Type B pancreatic cell (in vitro differentiated cells): ENCODE data around the gene KRTAP4-5. TPM values are rescaled to one million over a fixed set of nuclear protein-coding genes. Genes with fewer than 3 reads are reported as not detected.
"Not testable (repeated sequence)": the region's sequence is repeated elsewhere in the genome, so short reads cannot be mapped to it uniquely, and the experiment has no call there.

ENCODE experiments used
- DNase-seq: peaks from one replicate; pipeline ENCODE4 v3.0.0; 2021; ENCODE audit warnings: mixed read lengths; ENCODE audit not compliant: unreplicated experiment; ENCODE audit errors: extremely low spot score
- H3K27ac Mint-ChIP-seq: 2 replicates; pipeline ENCODE4 v1.8.0; 2021; ENCODE audit warnings: mild to moderate bottlenecking, mixed read lengths
- H3K27me3 Mint-ChIP-seq: 2 replicates; pipeline ENCODE4 v1.8.0; 2021; ENCODE audit warnings: mixed read lengths
- H3K36me3 Mint-ChIP-seq: 2 replicates; pipeline ENCODE4 v1.8.0; 2021; ENCODE audit warnings: mixed read lengths
- H3K4me1 Mint-ChIP-seq: one replicate; pipeline ENCODE4 v1.8.0; 2021; ENCODE audit warnings: mixed read lengths; ENCODE audit not compliant: unreplicated experiment
- H3K4me3 Mint-ChIP-seq: 2 replicates; pipeline ENCODE4 v1.8.0; 2021; ENCODE audit warnings: mild to moderate bottlenecking, mixed read lengths
- H3K9me3 Mint-ChIP-seq: 2 replicates; pipeline ENCODE4 v1.8.0; 2021; ENCODE audit warnings: mixed read lengths
- CTCF ChIP-seq: fragments of 200-600 bp; sonication (generic); conservative IDR thresholded peaks from 2 replicates; pipeline ENCODE4 v1.5.0; 2021; ENCODE audit warnings: antibody characterized with exemption, mild to moderate bottlenecking
- total RNA-seq: library from RNA; stranded (reverse); gene quantifications from 2 replicates; pipeline ENCODE4 v1.2.1, GENCODE V29; 2021; ENCODE audit warnings: low replicate concordance

The KRTAP4-5 gene
- total RNA-seq, 1 donor from 2014 or later, result not detected

GRCh38 chr17:41144846-41145245 is 4.8 kb downstream of the KRTAP4-5 start:
- H3K27me3 Mint-ChIP-seq, result peaks cover 4% of the 10 kb centered on the region
- no peak overlapping the region for H3K4me3 Mint-ChIP-seq
- no peaks in the 10 kb centered on the region for H3K4me1 Mint-ChIP-seq
- no peak for DNase-seq
- H3K9me3 Mint-ChIP-seq, result peaks cover 22% of the 10 kb centered on the region
- peaks cover 8% of the 10 kb centered on the region for H3K36me3 Mint-ChIP-seq
- TF ChIP-seq CTCF, result no peak
- no peak overlapping the region for H3K27ac Mint-ChIP-seq

- no peak for DNase-seq
- H3K27me3 Mint-ChIP-seq, result no peaks in the 10 kb centered on the region
- peaks cover 12% of the 10 kb centered on the region for H3K36me3 Mint-ChIP-seq
- TF ChIP-seq CTCF, result no peak
- no peaks in the 10 kb centered on the region for H3K4me1 Mint-ChIP-seq
- H3K4me3 Mint-ChIP-seq, result no peak overlapping the region
- H3K9me3 Mint-ChIP-seq, result peaks cover 26% of the 10 kb centered on the region
- H3K27ac Mint-ChIP-seq, result no peak overlapping the region
These were observed 8.3 kb downstream of the KRTAP4-5 start for GRCh38 chr17:41141361-41141760.

GRCh38 chr17:41140360-41141131 is 9.1 kb downstream of the KRTAP4-5 start, which contains the start of gene KRTAP4-6:
Gene KRTAP4-6 (minus strand): TSS chr17:41140544. CDS start chr17:41140487, 57 bp downstream.
- Mint-ChIP-seq H3K4me3 (no peak within 1 kb of the TSS), H3K27me3 (no peaks in the 10 kb centered on the region), H3K36me3 (peaks cover 12% of the 10 kb centered on the region), H3K9me3 (peaks cover 26% of the 10 kb centered on the region), H3K27ac (no peak within 1 kb of the TSS), H3K4me1 (no peaks in the 10 kb centered on the region)
- DNase-seq, result no peak
- TF ChIP-seq CTCF, result no peak

- H3K27ac Mint-ChIP-seq, H3K4me1 Mint-ChIP-seq: not testable (repeated sequence)
These were observed 9.8 kb downstream of the KRTAP4-5 start for GRCh38 chr17:41139865-41140264.

GRCh38 chr17:41133880-41134735 is 15.5 kb downstream of the KRTAP4-5 start:
- Mint-ChIP-seq H3K27me3 (no peaks in the 10 kb centered on the region), H3K9me3 (peaks cover 11% of the 10 kb centered on the region), H3K27ac (no peak overlapping the region), H3K36me3 (no peaks in the 10 kb centered on the region), H3K4me3 (no peak overlapping the region), H3K4me1 (no peaks in the 10 kb centered on the region)
- DNase-seq, result no peak
- no peak for TF ChIP-seq CTCF

More at GRCh38 chr17:41139865-41140264, 9.8 kb downstream of the KRTAP4-5 start:
- H3K4me3 Mint-ChIP-seq, DNase-seq, H3K27me3 Mint-ChIP-seq: not testable (repeated sequence)
- peaks cover 12% of the 10 kb centered on the region for H3K36me3 Mint-ChIP-seq
- H3K9me3 Mint-ChIP-seq, result peaks cover 26% of the 10 kb centered on the region

- Mint-ChIP-seq H3K36me3 (no peaks in the 10 kb centered on the region), H3K4me1 (no peaks in the 10 kb centered on the region), H3K27me3 (no peaks in the 10 kb centered on the region), H3K9me3 (peaks cover 9% of the 10 kb centered on the region), H3K4me3 (no peak overlapping the region), H3K27ac (peak overlapping the region; percentile 22)
- DNase-seq, result no peak
- TF ChIP-seq CTCF, result no peak
These were observed 17.6 kb downstream of the KRTAP4-5 start for GRCh38 chr17:41131979-41132378.
